ENCODE measurements around the gene KRTAP12-4. TPM values are rescaled to one million over a fixed set of nuclear protein-coding genes. Genes with fewer than 3 reads are reported as not detected.
"Not testable (repeated sequence)": the region's sequence is repeated elsewhere in the genome, so short reads cannot be mapped to it uniquely, and the experiment has no call there.

Gene KRTAP12-4
- total RNA-seq, 1 donor from 2014 or later = not detected

DNA sequence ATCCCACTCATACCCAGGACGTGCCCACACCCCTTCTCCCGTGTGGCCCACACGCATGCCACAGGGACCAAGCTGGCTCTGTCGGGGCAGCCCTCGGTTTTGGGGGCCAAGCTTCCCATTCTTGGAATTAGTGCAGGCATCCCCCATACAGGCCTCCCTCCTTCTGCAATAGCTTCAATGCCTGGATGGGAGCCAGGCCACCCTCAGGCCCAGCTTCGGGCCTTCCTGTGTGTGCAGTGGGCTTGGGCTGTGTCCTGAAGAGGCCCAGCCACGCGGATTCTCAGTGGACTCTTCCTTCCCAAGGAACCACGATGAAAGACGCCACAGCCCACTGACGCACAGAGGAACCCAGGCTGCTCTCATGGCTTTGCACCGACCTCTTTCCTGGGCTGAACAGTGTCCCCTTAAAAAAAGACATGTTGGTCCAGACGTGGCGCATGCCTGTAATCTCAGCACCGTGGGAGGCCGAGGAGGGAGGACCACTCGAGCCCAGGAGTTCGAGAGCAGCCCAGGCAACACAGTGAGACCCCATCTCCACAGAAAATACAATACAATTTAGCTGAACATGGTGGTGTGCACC, 4.8 kb downstream of the KRTAP12-4 start:
- H3K27ac Mint-ChIP-seq (ENCODE audit: unreplicated experiment) = no peak overlapping the region
- H3K27me3 Mint-ChIP-seq (ENCODE audit: unreplicated experiment) = peaks cover 6% of the 10 kb centered on the region
- H3K36me3 Mint-ChIP-seq (ENCODE audit: unreplicated experiment) = no peaks in the 10 kb centered on the region
- H3K4me1 Mint-ChIP-seq (ENCODE audit: unreplicated experiment) = no peaks in the 10 kb centered on the region
- TF ChIP-seq, protein P1, sequence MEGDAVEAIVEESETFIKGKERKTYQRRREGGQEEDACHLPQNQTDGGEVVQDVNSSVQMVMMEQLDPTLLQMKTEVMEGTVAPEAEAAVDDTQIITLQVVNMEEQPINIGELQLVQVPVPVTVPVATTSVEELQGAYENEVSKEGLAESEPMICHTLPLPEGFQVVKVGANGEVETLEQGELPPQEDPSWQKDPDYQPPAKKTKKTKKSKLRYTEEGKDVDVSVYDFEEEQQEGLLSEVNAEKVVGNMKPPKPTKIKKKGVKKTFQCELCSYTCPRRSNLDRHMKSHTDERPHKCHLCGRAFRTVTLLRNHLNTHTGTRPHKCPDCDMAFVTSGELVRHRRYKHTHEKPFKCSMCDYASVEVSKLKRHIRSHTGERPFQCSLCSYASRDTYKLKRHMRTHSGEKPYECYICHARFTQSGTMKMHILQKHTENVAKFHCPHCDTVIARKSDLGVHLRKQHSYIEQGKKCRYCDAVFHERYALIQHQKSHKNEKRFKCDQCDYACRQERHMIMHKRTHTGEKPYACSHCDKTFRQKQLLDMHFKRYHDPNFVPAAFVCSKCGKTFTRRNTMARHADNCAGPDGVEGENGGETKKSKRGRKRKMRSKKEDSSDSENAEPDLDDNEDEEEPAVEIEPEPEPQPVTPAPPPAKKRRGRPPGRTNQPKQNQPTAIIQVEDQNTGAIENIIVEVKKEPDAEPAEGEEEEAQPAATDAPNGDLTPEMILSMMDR (IDR thresholded peaks at IDR 0.05) = no peak
- DNase-seq (ENCODE audit: extremely low spot score, unreplicated experiment) = peak; percentile 77
- no peak overlapping the region for H3K4me3 Mint-ChIP-seq (ENCODE audit: unreplicated experiment)
- H3K9me3 Mint-ChIP-seq (ENCODE audit: unreplicated experiment) = peaks cover 6% of the 10 kb centered on the region

DNA sequence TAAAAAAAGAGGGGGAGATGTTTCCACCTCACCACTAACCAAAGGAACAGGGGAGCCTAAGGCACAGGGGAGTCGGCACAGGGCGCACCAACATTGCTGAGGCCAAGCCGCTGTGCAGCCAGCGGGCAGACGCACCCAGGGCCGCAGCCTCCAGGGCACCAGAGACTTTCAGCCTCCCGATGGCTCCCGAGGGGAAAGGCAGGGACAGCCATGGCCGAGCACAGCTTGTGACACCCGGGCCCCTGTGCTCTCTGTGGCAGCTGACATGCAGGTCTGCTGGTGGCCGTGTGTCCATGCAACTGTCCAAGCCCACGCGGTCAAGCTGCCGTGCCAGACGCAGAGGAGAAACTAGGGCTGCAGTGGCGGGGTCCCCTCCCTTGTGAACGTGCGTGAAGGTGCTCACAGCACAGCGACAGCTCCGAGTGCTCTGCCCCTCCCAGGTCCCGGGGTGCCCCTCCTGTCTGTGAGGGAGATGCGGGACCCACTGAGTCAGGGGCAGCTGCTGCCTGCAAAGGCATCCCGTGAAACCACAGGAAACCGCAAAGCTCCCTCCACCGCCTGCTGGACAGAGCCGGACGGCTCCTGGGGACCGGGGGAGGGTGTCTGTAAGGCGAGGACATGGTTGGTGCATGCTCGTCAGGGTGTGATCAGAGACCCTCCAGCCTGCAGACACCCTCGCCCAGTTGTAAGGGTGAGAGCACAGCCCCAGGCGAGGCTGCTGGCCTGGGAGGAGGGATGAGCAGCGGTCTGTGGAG, 5.7 kb downstream of the KRTAP12-4 start:
- Mint-ChIP-seq H3K4me3 (ENCODE audit: unreplicated experiment) (no peak overlapping the region), H3K27me3 (ENCODE audit: unreplicated experiment) (peaks cover 6% of the 10 kb centered on the region), H3K4me1 (ENCODE audit: unreplicated experiment) (no peaks in the 10 kb centered on the region), H3K27ac (ENCODE audit: unreplicated experiment) (no peak overlapping the region), H3K36me3 (ENCODE audit: unreplicated experiment) (no peaks in the 10 kb centered on the region), H3K9me3 (ENCODE audit: unreplicated experiment) (peaks cover 15% of the 10 kb centered on the region)
- TF ChIP-seq, protein P1 (IDR thresholded peaks at IDR 0.05) = no peak
- DNase-seq (ENCODE audit: extremely low spot score, unreplicated experiment) = peak; percentile 83

DNA sequence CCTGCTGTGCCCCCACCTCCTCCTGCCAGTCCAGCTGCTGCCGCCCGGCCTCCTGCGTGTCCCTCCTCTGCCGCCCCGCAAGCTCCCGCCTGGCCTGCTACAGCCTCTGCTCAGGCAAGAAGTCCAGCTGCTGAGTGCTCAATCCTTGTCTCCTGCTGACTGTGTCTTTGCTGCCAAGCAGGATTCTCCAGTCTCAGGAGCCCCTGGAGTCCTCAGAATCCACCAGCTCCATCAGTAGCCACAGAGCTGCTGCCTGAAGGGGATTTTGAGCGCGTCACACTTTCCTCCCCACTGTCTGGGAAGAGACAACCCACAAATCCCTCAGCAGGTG, 7.3 kb downstream of the KRTAP12-4 start:
- Mint-ChIP-seq H3K9me3 (ENCODE audit: unreplicated experiment) (peaks cover 20% of the 10 kb centered on the region), H3K4me1 (ENCODE audit: unreplicated experiment) (no peaks in the 10 kb centered on the region), H3K27ac (ENCODE audit: unreplicated experiment) (no peak overlapping the region), H3K27me3 (ENCODE audit: unreplicated experiment) (peaks cover 6% of the 10 kb centered on the region), H3K4me3 (ENCODE audit: unreplicated experiment) (no peak overlapping the region), H3K36me3 (ENCODE audit: unreplicated experiment) (no peaks in the 10 kb centered on the region)
- DNase-seq (ENCODE audit: extremely low spot score, unreplicated experiment) = no peak
- TF ChIP-seq, protein P1 (IDR thresholded peaks at IDR 0.05) = no peak

DNA sequence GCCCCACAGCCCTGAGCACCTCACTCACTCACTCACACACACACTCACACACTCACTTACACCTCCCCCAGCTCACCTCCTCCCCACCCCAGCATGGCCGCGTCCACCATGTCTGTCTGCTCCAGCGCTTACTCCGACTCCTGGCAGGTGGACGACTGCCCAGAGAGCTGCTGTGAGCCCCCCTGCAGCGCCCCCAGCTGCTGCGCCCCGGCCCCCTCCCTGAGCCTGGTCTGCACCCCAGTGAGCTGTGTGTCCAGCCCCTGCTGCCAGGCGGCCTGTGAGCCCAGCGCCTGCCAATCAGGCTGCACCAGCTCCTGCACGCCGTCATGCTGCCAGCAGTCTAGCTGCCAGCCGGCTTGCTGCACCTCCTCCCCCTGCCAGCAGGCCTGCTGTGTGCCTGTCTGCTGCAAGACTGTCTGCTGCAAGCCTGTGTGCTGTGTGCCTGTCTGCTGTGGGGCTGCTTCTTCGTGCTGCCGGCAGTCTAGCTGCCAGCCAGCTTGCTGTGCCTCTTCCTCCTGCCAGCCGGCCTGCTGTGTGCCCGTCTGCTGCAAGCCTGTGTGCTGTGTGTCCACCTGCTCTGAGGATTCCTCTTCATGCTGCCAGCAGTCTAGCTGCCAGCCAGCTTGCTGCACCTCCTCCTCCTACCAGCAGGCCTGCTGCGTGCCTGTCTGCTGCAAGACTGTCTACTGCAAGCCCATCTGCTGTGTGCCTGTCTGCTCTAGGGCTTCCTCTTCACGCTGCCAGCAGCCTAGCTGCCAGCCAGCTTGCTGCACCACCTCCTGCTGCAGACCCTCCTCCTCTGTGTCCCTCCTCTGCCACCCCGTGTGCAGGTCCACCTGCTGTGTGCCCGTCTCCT, 7.9 kb downstream of the KRTAP12-4 start, which contains the start of gene KRTAP10-11:
TSS of gene KRTAP10-11 (plus strand) at position 49 of the 856 bp plus-strand sequence. CDS start at position 94, 45 bp downstream.
- not testable (repeated sequence) for H3K4me1 Mint-ChIP-seq (ENCODE audit: unreplicated experiment); H3K27ac Mint-ChIP-seq (ENCODE audit: unreplicated experiment); H3K4me3 Mint-ChIP-seq (ENCODE audit: unreplicated experiment); H3K36me3 Mint-ChIP-seq (ENCODE audit: unreplicated experiment); H3K27me3 Mint-ChIP-seq (ENCODE audit: unreplicated experiment)
- peaks cover 22% of the 10 kb centered on the region for H3K9me3 Mint-ChIP-seq (ENCODE audit: unreplicated experiment)
- peak; percentile 75 for DNase-seq (ENCODE audit: extremely low spot score, unreplicated experiment)

DNA sequence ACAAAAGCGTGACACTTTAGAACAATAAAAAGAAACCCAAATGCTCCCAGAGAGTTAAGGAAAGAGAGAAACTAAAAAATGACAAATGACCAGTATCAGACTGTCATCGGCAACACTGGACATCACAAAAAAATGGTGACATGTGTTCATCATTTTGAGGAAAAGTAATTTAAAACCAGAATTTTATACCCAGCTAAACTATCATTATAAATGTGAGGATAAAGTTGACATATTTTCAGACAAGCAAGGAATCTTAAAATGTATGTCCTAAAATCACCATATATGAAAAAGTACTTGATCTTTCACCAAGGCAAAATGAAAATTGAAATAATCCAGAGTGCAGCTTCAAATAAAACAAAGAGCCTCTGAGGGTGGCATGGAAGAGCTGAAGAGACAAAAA, 9.6 kb downstream of the KRTAP12-4 start:
- H3K27me3 Mint-ChIP-seq (ENCODE audit: unreplicated experiment) = peaks cover 6% of the 10 kb centered on the region
- TF ChIP-seq, protein P1 (IDR thresholded peaks at IDR 0.05) = no peak
- no peak for DNase-seq (ENCODE audit: extremely low spot score, unreplicated experiment)
- peaks cover 29% of the 10 kb centered on the region for H3K9me3 Mint-ChIP-seq (ENCODE audit: unreplicated experiment)
- no peaks in the 10 kb centered on the region for H3K4me1 Mint-ChIP-seq (ENCODE audit: unreplicated experiment)
- no peaks in the 10 kb centered on the region for H3K36me3 Mint-ChIP-seq (ENCODE audit: unreplicated experiment)
- no peak overlapping the region for H3K27ac Mint-ChIP-seq (ENCODE audit: unreplicated experiment)
- no peak overlapping the region for H3K4me3 Mint-ChIP-seq (ENCODE audit: unreplicated experiment)

Measured in osteocyte (in vitro differentiated cells).